Natural killer cell (primary cell): ENCODE measurements around the gene PPP2R5B. TPM values are rescaled to one million over a fixed set of nuclear protein-coding genes. Genes with fewer than 3 reads are reported as not detected.

Source experiments
- ATAC-seq, 3 donors: fragments of 150-1000 bp in 2 of 3; fragments of 200-7000 bp in 1 of 3; cut with Tn5 transposase; 1 replicate in 1 of 3; 2 replicates in 2 of 3; pipeline ENCODE4 v1.10.0; 2021; ENCODE audit warnings: mild to moderate bottlenecking in 2 of 3, moderate library complexity in 2 of 3
- DNase-seq, 2 donors: peaks; one replicate each; pipeline versions ENCODE4 v3.0.0 to v3.0.0-alpha.2; 2013 to 2021; ENCODE audit warnings: mixed read lengths in 1 of 2
- H3K27ac ChIP-seq: one replicate; pipeline ENCODE4 v1.5.1; 2013; ENCODE audit warnings: mild to moderate bottlenecking, low read length
- H3K27me3 ChIP-seq: one replicate; pipeline ENCODE4 v1.6.1; 2013; ENCODE audit warnings: low read length; ENCODE audit not compliant: control insufficient read depth, insufficient read depth
- H3K36me3 ChIP-seq: one replicate; pipeline ENCODE4 v1.6.1; 2013; ENCODE audit warnings: low read length; ENCODE audit not compliant: control insufficient read depth, insufficient read depth
- H3K4me1 ChIP-seq: one replicate; pipeline ENCODE4 v1.6.1; 2013; ENCODE audit warnings: low read length; ENCODE audit not compliant: control insufficient read depth, insufficient read depth
- H3K4me3 ChIP-seq: one replicate; pipeline ENCODE4 v1.5.1; 2013; ENCODE audit warnings: low read length
- H3K9me3 ChIP-seq: one replicate; pipeline ENCODE4 v1.6.1; 2013; ENCODE audit warnings: low read length; ENCODE audit not compliant: control insufficient read depth, insufficient read depth
- H3K27ac Mint-ChIP-seq, 2 donors: one replicate each; pipeline ENCODE4 v1.8.0; 2022; ENCODE audit warnings: mild to moderate bottlenecking in 2 of 2, mixed read lengths in 2 of 2, moderate library complexity in 1 of 2
- H3K27me3 Mint-ChIP-seq, 2 donors: one replicate each; pipeline ENCODE4 v1.8.0; 2022; ENCODE audit warnings: low read depth in 2 of 2, mixed read lengths in 2 of 2
- H3K36me3 Mint-ChIP-seq: one replicate; pipeline ENCODE4 v1.8.0; 2022; ENCODE audit warnings: mixed read lengths
- H3K4me1 Mint-ChIP-seq, 2 donors: one replicate each; pipeline ENCODE4 v1.8.0; 2022; ENCODE audit warnings: mixed read lengths in 2 of 2
- H3K4me3 Mint-ChIP-seq: one replicate; pipeline ENCODE4 v1.8.0; 2022; ENCODE audit warnings: mild to moderate bottlenecking, moderate library complexity, mixed read lengths
- H3K9me3 Mint-ChIP-seq, 2 donors: one replicate each; pipeline ENCODE4 v1.8.0; 2022; ENCODE audit warnings: mixed read lengths in 2 of 2
- WGBS: methylation state at CpG from one replicate; pipeline ENCODE4 v1.1.7; 2013; ENCODE audit warnings: missing lambda C conversion rate; ENCODE audit not compliant: insufficient coverage; 5-methylcytosine and 5-hydroxymethylcytosine counted together
- intact Hi-C: fragments of 100-400 bp; cut with micrococcal nuclease; formaldehyde crosslinking; loops from one replicate; pipeline ENCODE4 v1.14.2; 2022
- total RNA-seq, 4 donors: library from RNA; stranded (reverse); fragments of 120-200 nt in 1 of 4; gene quantifications; one replicate each; pipeline versions ENCODE4 v1.2.3 to v1.2.4, GENCODE V29; 2013 to 2022
- TF ChIP-seq, protein P1 (sequence below): fragments of 200-600 bp; IDR thresholded peaks from one replicate; pipeline ENCODE4 v1.8.0; 2022; ENCODE audit warnings: antibody characterized with exemption

PPP2R5B gene
- total RNA-seq, 3 donors from 2014 or later (not counting 1 experiment from before 2014, with no cell fraction given): 27.8 to 31.5 (median 28.5) TPM

DNA sequence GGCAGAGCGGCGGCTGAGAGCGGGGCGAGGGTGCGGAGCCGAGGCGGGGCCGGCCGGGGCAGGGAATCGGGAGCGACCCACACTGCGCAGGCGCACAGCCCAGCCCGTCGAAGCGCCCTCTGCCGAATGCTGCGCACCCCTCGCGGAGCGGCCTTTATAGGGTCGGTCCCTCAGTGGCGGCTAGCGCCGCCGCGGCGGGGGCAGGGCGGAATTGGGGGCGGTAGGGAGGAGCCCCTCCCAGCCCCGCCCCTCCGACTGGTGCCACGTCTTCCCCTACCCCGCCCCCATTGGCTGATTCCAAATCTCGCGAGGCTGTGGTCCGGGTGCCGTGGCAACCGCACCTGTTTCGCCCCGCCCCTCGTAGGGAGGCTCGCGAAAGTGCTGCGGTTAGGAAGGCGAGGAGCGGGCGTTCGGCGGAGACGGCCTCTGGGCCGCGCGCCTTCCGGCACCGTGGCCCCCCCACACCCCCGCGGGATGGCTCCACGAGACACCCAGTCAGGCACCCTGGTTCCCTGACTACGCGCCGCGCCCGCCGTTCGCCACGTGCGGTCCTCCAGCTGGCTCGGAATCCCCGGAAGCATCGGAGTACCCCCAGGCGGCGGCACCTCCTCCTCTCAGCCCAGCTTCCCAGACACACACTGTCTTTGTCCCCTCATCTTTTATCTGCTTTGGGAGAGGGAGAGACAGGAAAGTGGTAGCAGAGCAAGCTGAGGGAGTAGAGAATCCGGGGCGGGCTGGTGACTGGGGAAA, 45.8 kb upstream of the PPP2R5B start, which contains the start of gene EHD1:
Gene EHD1, minus strand, starts transcription at position 128 of the 750 bp plus-strand sequence. CDS start 157 bp downstream, outside the sequence.
- intact Hi-C loops: loop anchor here (1.0 to 2.0 kb wide), 3 partner anchors 8 to 100 kb away; partner anchors contain the start of gene SF1
- Histone ChIP-seq H3K27ac (peak within 1 kb of the TSS; percentile 96), H3K9me3 (no peaks in the 10 kb centered on the region), H3K36me3 (peaks cover 17% of the 10 kb centered on the region), H3K4me3 (peak within 1 kb of the TSS; percentile 73), H3K27me3 (no peaks in the 10 kb centered on the region), H3K4me1 (peaks cover 67% of the 10 kb centered on the region)
- H3K36me3 Mint-ChIP-seq: no peaks in the 10 kb centered on the region
- H3K27me3 Mint-ChIP-seq: no peaks in the 10 kb centered on the region
- DNase-seq: peak; percentile 99 to 100
- H3K9me3 Mint-ChIP-seq: no peaks in the 10 kb centered on the region
- H3K4me1 Mint-ChIP-seq: peaks cover 52 to 69% of the 10 kb centered on the region in 2 donors
- H3K4me3 Mint-ChIP-seq: peak within 1 kb of the TSS; percentile 98
- peak within 1 kb of the TSS; percentile 95 for H3K27ac Mint-ChIP-seq
- under 1% methylated on average over 73 of the region's 75 CpGs for WGBS
- peak; percentile 82 to 94 (median 83) for ATAC-seq
- TF ChIP-seq, protein P1, sequence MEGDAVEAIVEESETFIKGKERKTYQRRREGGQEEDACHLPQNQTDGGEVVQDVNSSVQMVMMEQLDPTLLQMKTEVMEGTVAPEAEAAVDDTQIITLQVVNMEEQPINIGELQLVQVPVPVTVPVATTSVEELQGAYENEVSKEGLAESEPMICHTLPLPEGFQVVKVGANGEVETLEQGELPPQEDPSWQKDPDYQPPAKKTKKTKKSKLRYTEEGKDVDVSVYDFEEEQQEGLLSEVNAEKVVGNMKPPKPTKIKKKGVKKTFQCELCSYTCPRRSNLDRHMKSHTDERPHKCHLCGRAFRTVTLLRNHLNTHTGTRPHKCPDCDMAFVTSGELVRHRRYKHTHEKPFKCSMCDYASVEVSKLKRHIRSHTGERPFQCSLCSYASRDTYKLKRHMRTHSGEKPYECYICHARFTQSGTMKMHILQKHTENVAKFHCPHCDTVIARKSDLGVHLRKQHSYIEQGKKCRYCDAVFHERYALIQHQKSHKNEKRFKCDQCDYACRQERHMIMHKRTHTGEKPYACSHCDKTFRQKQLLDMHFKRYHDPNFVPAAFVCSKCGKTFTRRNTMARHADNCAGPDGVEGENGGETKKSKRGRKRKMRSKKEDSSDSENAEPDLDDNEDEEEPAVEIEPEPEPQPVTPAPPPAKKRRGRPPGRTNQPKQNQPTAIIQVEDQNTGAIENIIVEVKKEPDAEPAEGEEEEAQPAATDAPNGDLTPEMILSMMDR: peak; percentile 28

DNA sequence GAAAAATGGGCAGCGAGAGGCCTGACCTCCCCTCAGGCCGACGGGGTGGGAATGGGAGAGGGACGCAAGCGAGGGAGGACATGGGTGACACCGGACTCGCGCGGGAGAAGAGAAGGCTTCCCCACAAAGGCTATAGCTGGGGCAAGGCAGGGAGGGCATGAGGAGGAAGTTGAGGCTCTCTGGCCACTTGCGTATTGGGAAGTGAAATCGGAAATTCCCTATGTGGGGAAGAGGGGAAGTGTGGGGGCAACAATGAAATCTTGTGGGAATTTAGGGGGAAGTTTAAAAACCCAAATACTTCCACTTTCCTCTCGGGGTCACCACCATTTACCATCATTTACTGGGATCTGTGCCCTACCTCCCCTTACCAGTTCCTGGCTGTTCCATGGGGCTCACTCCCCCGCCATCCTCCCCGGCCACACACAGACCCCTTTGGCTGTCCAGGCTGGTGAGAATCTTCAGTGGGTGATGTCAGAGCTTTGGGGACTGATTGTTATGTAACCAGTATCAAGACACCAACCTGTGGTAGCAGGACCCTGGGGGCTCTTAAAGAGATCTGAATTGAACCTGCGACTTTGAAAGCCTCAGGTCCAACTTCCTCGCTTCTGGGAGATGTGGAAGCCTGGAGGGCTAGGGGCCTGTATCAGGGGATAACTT, 45.1 kb upstream of the PPP2R5B start:
- TF ChIP-seq, protein P1: no peak
- 15% methylated on average over 14 of the region's 16 CpGs for WGBS

GRCh38 chr11:64880240-64881001, 44.1 kb upstream of the PPP2R5B start:
- TF ChIP-seq, protein P1: no peak
- WGBS: 59% methylated on average over 13 of the region's 14 CpGs
- Mint-ChIP-seq H3K36me3 (no peaks in the 10 kb centered on the region), H3K27ac (peak overlapping the region; percentile 95), H3K4me1 (peaks cover 40 to 60% of the 10 kb centered on the region in 2 donors), H3K9me3 (no peaks in the 10 kb centered on the region), H3K4me3 (peak overlapping the region; percentile 98), H3K27me3 (no peaks in the 10 kb centered on the region)
- H3K9me3 ChIP-seq: no peaks in the 10 kb centered on the region
- intact Hi-C loops: loop anchor here (1.0 kb wide), 1 partner anchor 21 kb away; no protein-coding TSS in a partner anchor
- H3K36me3 ChIP-seq: peaks cover 7% of the 10 kb centered on the region
- peak in 1 of 2 donors; percentile 75 for DNase-seq
- no peaks in the 10 kb centered on the region for H3K27me3 ChIP-seq
- peaks cover 50% of the 10 kb centered on the region for H3K4me1 ChIP-seq
- H3K4me3 ChIP-seq: no peak overlapping the region
- ATAC-seq: no peak
- peak overlapping the region; percentile 96 for H3K27ac ChIP-seq

More for the DNA sequence above, 45.1 kb upstream of the PPP2R5B start:
- intact Hi-C loops: loop anchor here (2.0 kb wide), 1 partner anchor 15 kb away; no protein-coding TSS in a partner anchor
- H3K27me3 Mint-ChIP-seq: no peaks in the 10 kb centered on the region
- H3K4me3 Mint-ChIP-seq: peak overlapping the region; percentile 98
- Histone ChIP-seq H3K4me3 (peak overlapping the region; percentile 42), H3K9me3 (no peaks in the 10 kb centered on the region), H3K27me3 (no peaks in the 10 kb centered on the region), H3K4me1 (peaks cover 60% of the 10 kb centered on the region), H3K36me3 (peaks cover 15% of the 10 kb centered on the region), H3K27ac (peak overlapping the region; percentile 96)
- peaks cover 49 to 70% of the 10 kb centered on the region in 2 donors for H3K4me1 Mint-ChIP-seq
- no peaks in the 10 kb centered on the region for H3K9me3 Mint-ChIP-seq
- peak overlapping the region; percentile 95 for H3K27ac Mint-ChIP-seq
- ATAC-seq (no peak), DNase-seq (peak in 1 of 2 donors; percentile 57)
- H3K36me3 Mint-ChIP-seq: no peaks in the 10 kb centered on the region
